HG03460 (cell line): Measurements from ENCODE around the gene RPTOR.

Experiments used
- ATAC-seq: cut with Tn5 transposase; IDR thresholded peaks from one replicate; pipeline ENCODE4 v1.9.1; 2021; ENCODE audit not compliant: unreplicated experiment

Gene RPTOR

GRCh38 chr17:80902197-80902962 lies 357.7 kb downstream of the RPTOR start:
- no peak for ATAC-seq

- no peak for ATAC-seq
Measured at GRCh38 chr17:80902963-80903611, 358.4 kb downstream of the RPTOR start.

- ATAC-seq = no peak
Measured at GRCh38 chr17:80904036-80904753, 359.6 kb downstream of the RPTOR start.

GRCh38 chr17:80905586-80906230 lies 361.1 kb downstream of the RPTOR start:
- no peak for ATAC-seq

GRCh38 chr17:80906364-80907259 lies 362.0 kb downstream of the RPTOR start:
- ATAC-seq = no peak

- ATAC-seq = no peak
Measured at GRCh38 chr17:80907281-80907680, 362.6 kb downstream of the RPTOR start.

GRCh38 chr17:80908211-80908610 lies 363.6 kb downstream of the RPTOR start:
- no peak for ATAC-seq

GRCh38 chr17:80908776-80909175 lies 364.1 kb downstream of the RPTOR start:
- no peak for ATAC-seq

- no peak for ATAC-seq
Measured at GRCh38 chr17:80909635-80910034, 365.0 kb downstream of the RPTOR start.

GRCh38 chr17:80910043-80910442 lies 365.4 kb downstream of the RPTOR start:
- ATAC-seq = no peak

- ATAC-seq = no peak
Measured at GRCh38 chr17:80912476-80912875, 367.8 kb downstream of the RPTOR start.

GRCh38 chr17:80913928-80914821 lies 369.5 kb downstream of the RPTOR start:
- no peak for ATAC-seq

GRCh38 chr17:80916246-80916645 lies 371.6 kb downstream of the RPTOR start:
- no peak for ATAC-seq

GRCh38 chr17:80917716-80918560 lies 373.3 kb downstream of the RPTOR start:
- no peak for ATAC-seq

GRCh38 chr17:80918731-80919130 lies 374.1 kb downstream of the RPTOR start:
- no peak for ATAC-seq

GRCh38 chr17:80919331-80920311 lies 375.0 kb downstream of the RPTOR start:
- no peak for ATAC-seq

- no peak for ATAC-seq
Measured at GRCh38 chr17:80920441-80920840, 375.8 kb downstream of the RPTOR start.
